CD4-positive, alpha-beta T cell treated with Interleukin-1 beta for 1 hour (primary cell): ENCODE measurements around the gene SGCE.

Experiments used
- DNase-seq, 2 donors: peaks; one replicate each; pipeline ENCODE4 v3.0.0-alpha.2; 2020 to 2022

SGCE gene

GRCh38 chr7:94658826-94659225 is 2.9 kb upstream of the SGCE start:
- no peak for DNase-seq

- peak; percentile 96 to 98 for DNase-seq
These were observed 2.1 kb upstream of the SGCE start for GRCh38 chr7:94657771-94658693.

- peak in 1 of 2 donors; percentile 31 for DNase-seq
These were observed 1.2 kb upstream of the SGCE start for GRCh38 chr7:94656925-94657731.

- DNase-seq = no peak
These were observed 658 bp upstream of the SGCE start for GRCh38 chr7:94656658-94656924.

GRCh38 chr7:94655126-94655847 is 646 bp downstream of the SGCE start:
- DNase-seq = no peak

DNA sequence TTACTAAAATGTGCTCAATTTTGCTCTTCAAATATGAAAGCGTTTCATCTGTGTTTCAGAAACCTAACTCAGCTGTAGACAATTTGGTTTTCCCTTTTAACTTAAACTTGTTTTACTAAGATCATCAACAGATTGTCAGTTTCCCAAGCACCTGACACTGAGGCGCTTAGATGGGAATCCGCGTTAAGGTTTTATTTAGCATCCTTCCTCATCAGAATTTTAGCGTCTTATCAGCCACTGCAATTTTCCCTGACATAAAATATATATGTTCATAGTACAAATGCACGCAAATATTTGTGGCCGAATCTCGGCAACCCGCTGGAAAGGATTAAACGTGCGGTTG is 1.2 kb downstream of the SGCE start:
- no peak for DNase-seq

DNA sequence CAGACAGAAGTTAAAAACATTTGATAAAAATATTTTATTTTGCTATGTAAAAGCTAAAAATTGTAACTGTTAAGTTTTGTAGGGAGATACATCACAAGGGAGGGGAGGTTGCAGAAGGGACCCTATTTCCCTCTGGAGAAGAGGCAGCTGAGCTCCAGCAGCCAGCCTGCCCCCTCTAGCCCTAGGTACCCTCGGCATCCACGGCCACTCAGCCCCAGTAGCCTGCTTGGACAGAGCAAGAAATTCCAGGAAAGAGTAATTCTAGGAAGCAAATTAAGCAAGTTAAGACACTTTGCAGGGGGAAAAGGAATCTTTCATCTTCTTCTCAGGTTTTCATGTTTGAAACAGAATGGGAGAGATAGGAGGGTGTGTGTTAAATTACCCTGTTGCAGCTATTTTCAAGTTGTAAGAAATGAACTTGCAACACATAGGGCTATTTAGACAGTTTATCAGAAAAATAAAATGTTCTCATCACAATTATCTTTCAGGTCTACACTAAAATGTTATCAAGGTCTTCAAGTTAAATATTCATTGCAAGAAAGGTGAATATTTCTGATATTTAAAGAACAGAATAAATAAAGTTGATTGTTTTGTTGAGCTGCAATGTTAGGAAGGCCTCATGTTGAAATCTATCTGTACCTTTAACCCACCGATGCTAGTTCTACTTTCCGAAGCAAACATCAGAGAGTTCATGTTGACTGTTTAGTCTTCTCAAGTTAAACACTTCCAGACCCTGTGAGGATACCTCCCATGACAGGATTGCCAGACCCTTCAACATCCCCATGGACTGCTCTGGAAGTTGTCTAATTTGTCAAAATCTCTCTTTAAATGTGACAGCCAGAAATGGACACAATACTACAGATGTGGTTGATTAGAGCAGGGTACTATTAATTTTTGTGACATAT is 5.5 kb downstream of the SGCE start:
- DNase-seq = no peak

- DNase-seq = no peak
These were observed 6.5 kb downstream of the SGCE start for GRCh38 chr7:94649450-94649849.

DNA sequence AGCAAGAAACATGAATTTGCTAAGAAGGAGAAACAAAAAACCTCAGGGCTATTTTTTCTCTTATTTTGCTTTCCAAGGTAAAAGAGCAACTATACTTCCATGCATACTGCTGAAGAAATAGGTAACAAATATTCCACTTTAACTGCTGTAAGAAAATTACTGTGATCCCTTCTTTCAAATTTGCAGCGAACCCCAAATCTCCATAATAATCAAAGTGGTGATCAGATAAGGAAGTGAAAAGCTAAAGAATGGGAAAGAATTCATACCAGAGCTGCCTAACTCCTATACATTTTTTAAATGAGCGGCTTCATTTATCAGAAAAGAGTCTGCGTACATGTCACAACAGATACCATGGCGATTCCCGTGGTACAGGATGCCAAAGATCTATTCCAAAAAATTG is 7.2 kb downstream of the SGCE start:
- DNase-seq = no peak

- no peak for DNase-seq
These were observed 8.6 kb downstream of the SGCE start for GRCh38 chr7:94647295-94647694.

GRCh38 chr7:94643771-94644545 is 12.0 kb downstream of the SGCE start:
- no peak for DNase-seq

DNA sequence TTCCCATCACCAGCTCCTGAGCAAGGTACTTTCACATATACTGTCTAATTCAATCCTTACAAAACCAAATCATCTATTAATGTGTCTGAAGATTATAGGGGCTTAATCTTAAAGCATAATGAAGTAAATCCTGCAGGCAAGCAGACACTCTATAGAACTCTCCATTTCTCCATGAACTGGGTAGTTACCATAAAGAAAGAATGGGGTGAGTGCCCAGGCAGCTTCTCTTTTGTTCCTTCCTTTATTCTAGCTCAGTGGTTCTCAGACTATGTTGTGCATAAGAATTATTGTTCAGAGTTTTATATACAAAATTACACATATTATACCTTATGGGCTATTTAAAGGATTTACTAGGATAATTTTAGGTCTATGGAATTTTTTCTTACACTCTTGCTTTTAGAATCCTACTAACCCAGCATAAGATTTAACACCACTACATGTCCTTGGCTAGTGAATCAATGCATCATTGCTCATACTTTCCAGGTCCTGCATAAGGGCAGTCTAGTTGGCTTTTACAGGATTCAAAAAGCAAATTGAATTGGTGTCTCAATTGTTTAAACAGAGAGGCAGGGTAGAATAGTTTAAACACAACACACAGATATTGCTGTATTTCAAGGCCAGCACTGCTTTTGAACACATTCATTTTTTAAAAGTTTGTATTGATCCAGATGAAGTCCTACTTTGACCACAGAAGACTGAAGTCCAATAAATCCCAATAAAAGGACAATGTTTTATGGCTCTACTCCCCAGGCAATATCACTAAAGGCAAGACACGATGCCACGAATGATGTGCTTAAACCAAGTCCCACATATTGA is 12.9 kb downstream of the SGCE start:
- DNase-seq = no peak

- DNase-seq = no peak
These were observed 16.5 kb downstream of the SGCE start for GRCh38 chr7:94639384-94639783.

DNA sequence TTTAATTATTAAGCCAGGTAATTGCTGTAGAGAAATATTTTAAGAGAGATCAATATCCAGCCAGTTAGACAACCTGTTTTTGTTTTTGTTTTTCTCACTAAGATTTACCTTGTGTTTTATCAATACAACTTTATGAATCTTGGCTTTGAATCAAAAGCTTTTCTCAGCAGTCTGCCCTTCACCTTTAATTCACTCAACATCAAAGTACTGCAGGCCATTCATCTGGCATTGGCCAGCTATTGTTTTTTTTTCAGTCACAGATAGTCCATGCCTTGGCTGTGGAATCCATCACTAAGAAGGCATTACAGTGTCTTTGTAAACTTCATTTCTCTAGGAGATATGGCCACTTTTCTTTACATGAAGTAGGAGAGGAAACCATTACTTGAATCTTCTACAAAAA is 20.2 kb downstream of the SGCE start:
- DNase-seq = no peak

DNA sequence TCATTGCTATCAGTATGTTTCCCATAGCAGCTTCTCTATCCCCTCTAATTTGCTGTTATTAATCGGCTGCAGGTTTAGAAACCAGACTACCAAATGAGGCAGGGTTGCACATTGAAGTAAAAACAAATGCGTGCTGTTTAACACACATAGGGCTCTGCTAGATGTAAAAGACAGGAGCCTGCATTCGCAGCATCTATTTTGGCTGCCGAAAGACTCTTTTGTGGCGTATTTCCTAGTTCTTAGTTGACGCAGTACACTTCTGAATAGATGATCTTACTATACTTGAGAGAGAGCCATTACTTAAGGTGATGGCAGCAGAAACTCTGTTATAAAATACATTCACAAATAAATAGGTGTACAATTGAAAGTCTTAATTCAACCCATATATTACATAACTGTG is 21.4 kb downstream of the SGCE start:
- no peak for DNase-seq

- DNase-seq = no peak
These were observed 22.2 kb downstream of the SGCE start for GRCh38 chr7:94633687-94634086.

- DNase-seq = no peak
These were observed 23.0 kb downstream of the SGCE start for GRCh38 chr7:94633014-94633341.

GRCh38 chr7:94632338-94633013 is 23.5 kb downstream of the SGCE start:
- no peak for DNase-seq

GRCh38 chr7:94630855-94631254 is 25.1 kb downstream of the SGCE start:
- DNase-seq = no peak

DNA sequence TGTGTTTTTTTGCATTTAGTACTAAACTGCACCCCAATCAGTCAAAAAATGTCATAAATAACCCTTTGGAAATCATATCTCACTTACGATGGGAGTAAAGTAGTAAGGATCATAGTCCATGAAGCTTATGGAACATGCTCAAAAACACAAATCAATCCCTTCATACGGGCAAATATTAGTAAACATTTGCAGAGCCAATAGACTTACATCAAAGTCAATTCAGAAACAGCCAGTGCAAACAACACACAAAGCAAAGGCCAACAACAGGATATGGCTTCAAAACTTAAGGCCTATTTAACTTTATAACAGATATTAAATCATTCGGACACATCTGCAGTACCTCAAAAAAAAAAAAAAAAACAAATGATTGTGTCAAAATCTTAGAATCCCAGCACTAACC is 32.1 kb downstream of the SGCE start:
- DNase-seq = no peak

- DNase-seq = no peak
These were observed 34.8 kb downstream of the SGCE start for GRCh38 chr7:94621120-94621519.
